ENCODE results near the gene GPR25.

GRCh38 chr1:200909757-200910239 lies 37.0 kb downstream of the GPR25 start:
- TF ChIP-seq, protein P1, sequence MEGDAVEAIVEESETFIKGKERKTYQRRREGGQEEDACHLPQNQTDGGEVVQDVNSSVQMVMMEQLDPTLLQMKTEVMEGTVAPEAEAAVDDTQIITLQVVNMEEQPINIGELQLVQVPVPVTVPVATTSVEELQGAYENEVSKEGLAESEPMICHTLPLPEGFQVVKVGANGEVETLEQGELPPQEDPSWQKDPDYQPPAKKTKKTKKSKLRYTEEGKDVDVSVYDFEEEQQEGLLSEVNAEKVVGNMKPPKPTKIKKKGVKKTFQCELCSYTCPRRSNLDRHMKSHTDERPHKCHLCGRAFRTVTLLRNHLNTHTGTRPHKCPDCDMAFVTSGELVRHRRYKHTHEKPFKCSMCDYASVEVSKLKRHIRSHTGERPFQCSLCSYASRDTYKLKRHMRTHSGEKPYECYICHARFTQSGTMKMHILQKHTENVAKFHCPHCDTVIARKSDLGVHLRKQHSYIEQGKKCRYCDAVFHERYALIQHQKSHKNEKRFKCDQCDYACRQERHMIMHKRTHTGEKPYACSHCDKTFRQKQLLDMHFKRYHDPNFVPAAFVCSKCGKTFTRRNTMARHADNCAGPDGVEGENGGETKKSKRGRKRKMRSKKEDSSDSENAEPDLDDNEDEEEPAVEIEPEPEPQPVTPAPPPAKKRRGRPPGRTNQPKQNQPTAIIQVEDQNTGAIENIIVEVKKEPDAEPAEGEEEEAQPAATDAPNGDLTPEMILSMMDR (IDR thresholded peaks at IDR 0.05) = no peak
- TF ChIP-seq EP300 (IDR thresholded peaks at IDR 0.05; ENCODE audit: low read depth) = no peak
- no peak for TF ChIP-seq POLR2A (IDR thresholded peaks at IDR 0.05)
- TF ChIP-seq POLR2AphosphoS5 (IDR thresholded peaks at IDR 0.05) = no peak
